Activated naive CD8-positive, alpha-beta T cell (primary cell): ENCODE results near the gene COPG2.
"Not testable (repeated sequence)": the region's sequence is repeated elsewhere in the genome, so short reads cannot be mapped to it uniquely, and the experiment has no call there.

Source experiments
- H3K27ac Mint-ChIP-seq: one replicate; pipeline ENCODE4 v1.8.0; 2021; ENCODE audit warnings: mixed read lengths
- H3K27me3 Mint-ChIP-seq: one replicate; pipeline ENCODE4 v1.8.0; 2021; ENCODE audit warnings: mixed read lengths
- H3K36me3 Mint-ChIP-seq: one replicate; pipeline ENCODE4 v1.8.0; 2021; ENCODE audit warnings: mixed read lengths
- H3K4me1 Mint-ChIP-seq: one replicate; pipeline ENCODE4 v1.8.0; 2021; ENCODE audit warnings: low read depth, mixed read lengths
- H3K4me3 Mint-ChIP-seq: one replicate; pipeline ENCODE4 v1.8.0; 2021; ENCODE audit warnings: mild to moderate bottlenecking, mixed read lengths
- H3K9me3 Mint-ChIP-seq: one replicate; pipeline ENCODE4 v1.8.0; 2021; ENCODE audit warnings: low read depth, mixed read lengths

Gene COPG2, protein sequence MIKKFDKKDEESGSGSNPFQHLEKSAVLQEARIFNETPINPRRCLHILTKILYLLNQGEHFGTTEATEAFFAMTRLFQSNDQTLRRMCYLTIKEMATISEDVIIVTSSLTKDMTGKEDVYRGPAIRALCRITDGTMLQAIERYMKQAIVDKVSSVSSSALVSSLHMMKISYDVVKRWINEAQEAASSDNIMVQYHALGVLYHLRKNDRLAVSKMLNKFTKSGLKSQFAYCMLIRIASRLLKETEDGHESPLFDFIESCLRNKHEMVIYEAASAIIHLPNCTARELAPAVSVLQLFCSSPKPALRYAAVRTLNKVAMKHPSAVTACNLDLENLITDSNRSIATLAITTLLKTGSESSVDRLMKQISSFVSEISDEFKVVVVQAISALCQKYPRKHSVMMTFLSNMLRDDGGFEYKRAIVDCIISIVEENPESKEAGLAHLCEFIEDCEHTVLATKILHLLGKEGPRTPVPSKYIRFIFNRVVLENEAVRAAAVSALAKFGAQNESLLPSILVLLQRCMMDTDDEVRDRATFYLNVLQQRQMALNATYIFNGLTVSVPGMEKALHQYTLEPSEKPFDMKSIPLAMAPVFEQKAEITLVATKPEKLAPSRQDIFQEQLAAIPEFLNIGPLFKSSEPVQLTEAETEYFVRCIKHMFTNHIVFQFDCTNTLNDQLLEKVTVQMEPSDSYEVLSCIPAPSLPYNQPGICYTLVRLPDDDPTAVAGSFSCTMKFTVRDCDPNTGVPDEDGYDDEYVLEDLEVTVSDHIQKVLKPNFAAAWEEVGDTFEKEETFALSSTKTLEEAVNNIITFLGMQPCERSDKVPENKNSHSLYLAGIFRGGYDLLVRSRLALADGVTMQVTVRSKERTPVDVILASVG

DNA sequence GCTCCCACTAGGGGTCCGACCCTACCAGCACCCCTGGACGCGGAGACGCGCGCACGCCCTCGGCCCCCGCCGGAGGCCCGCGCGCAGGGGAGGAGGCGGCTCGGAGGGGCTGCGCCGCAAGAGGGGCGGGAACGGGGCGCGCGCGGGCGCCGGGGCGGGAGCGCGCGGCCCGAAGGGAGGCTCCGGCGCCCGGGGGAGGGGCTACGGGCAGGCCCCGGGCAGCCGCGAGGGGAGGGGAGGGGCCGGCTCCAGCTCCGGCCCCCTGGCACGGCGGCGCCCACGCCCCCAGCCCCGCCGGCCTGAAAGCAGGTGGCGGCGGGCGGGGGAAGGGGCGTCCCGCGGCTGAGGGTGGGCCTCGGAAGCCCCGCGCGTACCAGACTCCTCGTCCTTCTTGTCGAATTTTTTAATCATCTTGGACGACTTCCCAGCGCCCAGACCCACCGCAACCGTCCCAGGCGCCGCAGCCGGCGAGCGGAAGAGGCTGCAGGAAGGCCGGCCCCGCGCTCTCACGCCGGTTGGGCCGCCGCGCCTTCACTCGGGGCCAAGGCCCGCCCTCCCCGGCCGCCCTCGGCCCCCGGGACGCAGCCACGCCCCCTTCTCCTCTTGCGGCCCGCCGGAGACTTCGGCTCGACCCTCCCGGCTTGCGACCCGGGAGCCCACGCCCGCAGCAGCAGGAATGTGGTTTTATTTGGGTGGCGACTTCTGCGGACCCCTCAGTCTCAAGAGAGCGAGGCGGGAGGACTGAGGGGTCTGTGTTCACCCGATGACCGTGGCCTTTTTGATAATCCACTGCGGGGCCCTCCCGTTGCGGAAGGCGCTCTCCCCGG is at the start of gene COPG2:
COPG2 (minus strand) TSS at position 491 of the 827 bp plus-strand sequence; CDS start at position 411, 80 bp downstream.
- peak within 1 kb of the TSS; percentile 85 for H3K27ac Mint-ChIP-seq
- peaks cover 15% of the 10 kb centered on the region for H3K4me1 Mint-ChIP-seq
- no peaks in the 10 kb centered on the region for H3K36me3 Mint-ChIP-seq
- no peaks in the 10 kb centered on the region for H3K9me3 Mint-ChIP-seq
- H3K27me3 Mint-ChIP-seq = peaks cover 3% of the 10 kb centered on the region
- H3K4me3 Mint-ChIP-seq = peak within 1 kb of the TSS; percentile 88

DNA sequence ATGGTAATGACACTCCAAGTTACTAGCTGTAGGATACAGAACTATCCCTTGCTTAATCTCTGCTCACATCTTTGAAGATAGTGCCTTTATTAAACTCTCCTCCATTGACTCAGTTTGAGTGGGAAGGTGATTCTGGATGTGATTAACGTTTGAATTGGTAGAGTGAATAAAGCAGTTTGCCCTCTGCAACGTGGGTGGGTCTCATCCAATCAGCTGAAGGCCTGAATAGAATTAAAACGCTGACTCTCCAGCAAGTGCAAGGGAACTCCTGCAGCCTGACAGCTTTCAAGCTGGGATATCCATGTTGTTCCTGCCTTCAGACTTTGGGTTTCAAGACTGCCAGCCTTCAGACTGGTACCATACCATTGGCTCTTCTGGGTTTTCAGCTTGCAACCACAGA is 43.9 kb upstream of the COPG2 start:
- Mint-ChIP-seq H3K27me3 (peaks cover 15% of the 10 kb centered on the region), H3K36me3 (no peaks in the 10 kb centered on the region), H3K4me3 (no peak overlapping the region), H3K27ac (no peak overlapping the region), H3K4me1 (no peaks in the 10 kb centered on the region), H3K9me3 (no peaks in the 10 kb centered on the region)

DNA sequence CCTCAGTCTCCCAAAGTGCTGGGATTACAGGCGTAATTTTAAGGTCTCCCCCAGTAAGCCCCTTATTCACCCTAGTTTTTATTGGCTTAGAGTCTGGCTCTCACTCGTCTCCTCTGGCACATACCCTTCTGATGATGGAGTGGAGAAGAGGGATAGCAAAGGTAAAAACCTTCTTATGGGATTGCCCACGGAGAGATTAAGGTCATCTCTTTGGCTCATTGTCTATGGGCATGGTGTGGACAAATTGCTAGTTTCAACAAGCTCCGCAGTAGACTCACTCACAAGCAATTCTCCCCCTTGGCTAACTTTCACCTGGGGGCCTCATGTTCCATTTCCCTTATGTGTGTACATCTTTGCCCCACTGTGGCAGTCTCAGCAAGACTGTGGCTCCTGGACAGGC is 40.2 kb upstream of the COPG2 start:
- Mint-ChIP-seq H3K27ac (no peak overlapping the region), H3K27me3 (peaks cover 20% of the 10 kb centered on the region), H3K4me3 (no peak overlapping the region), H3K36me3 (no peaks in the 10 kb centered on the region), H3K4me1 (no peaks in the 10 kb centered on the region), H3K9me3 (peaks cover 11% of the 10 kb centered on the region)

DNA sequence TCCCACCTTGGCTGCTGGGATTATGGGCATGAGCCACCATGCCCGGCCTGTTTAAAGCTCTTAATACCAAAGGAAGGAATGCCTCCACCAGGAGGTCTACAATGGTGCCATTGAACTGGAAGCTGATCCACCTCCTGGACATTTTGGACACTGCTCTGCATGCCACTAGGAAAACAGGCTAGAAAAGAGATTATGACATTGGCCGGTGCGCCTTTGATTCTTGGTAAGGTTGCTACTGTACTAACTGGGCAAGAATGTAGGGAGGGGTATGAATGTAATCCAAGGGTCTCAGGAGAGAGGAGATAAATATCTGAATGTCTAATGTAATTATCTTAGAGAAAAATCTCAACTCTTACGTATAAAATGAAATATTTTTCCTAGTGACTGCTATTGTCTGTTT is 39.5 kb upstream of the COPG2 start:
- Mint-ChIP-seq H3K4me3 (no peak overlapping the region), H3K9me3 (peaks cover 11% of the 10 kb centered on the region), H3K27ac (no peak overlapping the region), H3K4me1 (no peaks in the 10 kb centered on the region), H3K27me3 (peaks cover 20% of the 10 kb centered on the region), H3K36me3 (no peaks in the 10 kb centered on the region)

DNA sequence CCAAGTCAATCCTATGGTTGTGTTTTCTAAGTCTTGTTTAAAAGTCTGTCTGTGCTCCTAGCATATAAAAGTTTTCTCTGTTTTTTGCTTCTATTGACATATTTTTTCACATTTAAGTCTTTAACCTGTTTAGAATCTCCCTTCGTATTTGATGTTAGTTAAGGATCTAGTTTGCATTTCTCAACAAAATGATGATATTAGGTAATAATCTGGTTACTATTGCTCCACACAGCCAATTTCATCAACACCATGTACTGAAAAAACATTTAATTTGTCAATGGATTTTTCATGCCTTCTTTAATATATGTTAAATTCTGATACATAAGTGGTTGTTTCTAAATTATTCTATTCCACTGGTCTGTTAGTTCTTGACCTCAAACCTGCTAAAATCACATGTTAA is 35.3 kb upstream of the COPG2 start:
- no peak overlapping the region for H3K27ac Mint-ChIP-seq
- peaks cover 11% of the 10 kb centered on the region for H3K9me3 Mint-ChIP-seq
- H3K4me1 Mint-ChIP-seq = no peaks in the 10 kb centered on the region
- H3K4me3 Mint-ChIP-seq = no peak overlapping the region
- no peaks in the 10 kb centered on the region for H3K36me3 Mint-ChIP-seq
- H3K27me3 Mint-ChIP-seq = peaks cover 14% of the 10 kb centered on the region

DNA sequence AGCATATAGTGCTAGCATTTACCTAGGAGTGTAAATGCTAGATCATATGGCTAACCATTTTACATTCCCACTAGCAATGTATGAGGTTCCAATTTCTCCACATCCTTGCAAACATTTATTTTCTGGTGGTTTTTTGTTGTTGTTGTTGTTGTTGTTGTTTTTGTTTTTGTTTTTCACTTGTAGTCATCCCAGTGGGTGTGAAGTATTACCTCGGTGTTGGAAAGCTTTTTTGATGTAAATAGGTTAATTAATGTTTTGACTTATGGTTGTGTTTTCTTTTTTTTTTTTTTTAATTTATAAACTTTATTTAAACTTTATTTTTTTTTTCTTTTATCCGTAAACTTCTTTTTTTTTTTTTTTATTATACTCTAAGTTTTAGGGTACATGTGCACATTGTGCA is 33.1 kb upstream of the COPG2 start:
- Mint-ChIP-seq H3K36me3 (no peaks in the 10 kb centered on the region), H3K9me3 (peaks cover 4% of the 10 kb centered on the region), H3K27me3 (peaks cover 4% of the 10 kb centered on the region), H3K4me1 (no peaks in the 10 kb centered on the region), H3K4me3 (no peak overlapping the region), H3K27ac (no peak overlapping the region)

DNA sequence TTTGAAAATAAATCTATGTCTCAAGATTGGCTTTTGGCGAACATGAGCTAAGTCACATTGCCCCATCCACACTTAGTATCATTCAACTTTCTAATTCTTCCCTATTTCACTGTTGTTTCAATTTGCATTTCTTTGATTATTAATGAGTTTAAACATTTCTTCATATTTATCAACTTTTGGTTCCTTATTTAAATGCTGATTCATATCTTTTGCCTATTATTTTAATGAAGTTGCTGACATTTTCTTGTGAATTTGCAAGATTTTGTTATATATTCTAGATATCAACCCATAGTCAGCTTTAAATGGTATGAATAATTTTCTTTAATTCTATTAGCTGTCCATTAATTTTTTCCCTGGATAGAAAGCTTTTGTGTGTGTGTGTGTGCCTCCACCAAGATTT is 32.2 kb upstream of the COPG2 start:
- Mint-ChIP-seq H3K4me1 (no peaks in the 10 kb centered on the region), H3K27ac (no peak overlapping the region), H3K36me3 (no peaks in the 10 kb centered on the region), H3K4me3 (no peak overlapping the region), H3K27me3 (peaks cover 2% of the 10 kb centered on the region), H3K9me3 (no peaks in the 10 kb centered on the region)

DNA sequence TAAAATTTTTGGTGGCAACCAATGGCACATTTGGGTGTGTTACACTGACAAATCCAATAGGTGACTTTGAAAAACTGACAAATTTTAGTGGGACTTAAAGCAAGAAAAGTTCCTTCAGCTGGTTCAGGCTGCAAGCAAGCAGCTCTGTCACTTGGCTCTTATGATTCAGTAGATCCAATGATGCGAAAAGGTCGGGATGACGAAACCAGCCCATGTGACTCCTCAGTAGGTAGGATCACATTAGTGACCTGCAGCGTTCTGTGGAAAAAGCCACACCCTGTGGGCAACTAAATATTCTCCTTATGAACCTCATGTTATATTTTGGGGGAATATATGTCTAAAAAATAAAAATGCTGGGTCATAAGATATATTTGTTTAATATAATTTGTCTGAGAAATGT is 31.1 kb upstream of the COPG2 start:
- H3K4me3 Mint-ChIP-seq = no peak overlapping the region
- H3K36me3 Mint-ChIP-seq = no peaks in the 10 kb centered on the region
- peaks cover 2% of the 10 kb centered on the region for H3K27me3 Mint-ChIP-seq
- no peak overlapping the region for H3K27ac Mint-ChIP-seq
- H3K9me3 Mint-ChIP-seq = no peaks in the 10 kb centered on the region
- H3K4me1 Mint-ChIP-seq = no peaks in the 10 kb centered on the region

DNA sequence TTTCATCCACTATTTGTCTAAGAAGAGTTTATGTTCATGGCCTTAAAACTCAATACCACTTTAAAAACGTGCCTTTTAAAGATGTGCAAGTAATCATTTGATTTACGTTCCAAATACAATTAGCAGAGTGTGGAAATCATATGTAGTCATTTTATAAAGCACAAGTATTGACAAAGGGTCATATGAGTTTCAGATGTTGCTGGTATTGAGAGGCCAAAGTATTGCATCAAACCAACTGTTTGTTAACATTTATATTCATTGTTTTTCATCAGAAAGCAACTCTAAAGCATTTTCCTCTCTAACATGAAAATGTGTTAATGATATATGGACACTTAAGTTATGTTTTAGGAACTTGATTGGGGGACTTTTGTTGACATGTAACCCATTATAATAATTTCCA is 29.3 kb upstream of the COPG2 start:
- peaks cover 2% of the 10 kb centered on the region for H3K27me3 Mint-ChIP-seq
- H3K4me1 Mint-ChIP-seq = no peaks in the 10 kb centered on the region
- no peaks in the 10 kb centered on the region for H3K9me3 Mint-ChIP-seq
- H3K4me3 Mint-ChIP-seq = no peak overlapping the region
- no peak overlapping the region for H3K27ac Mint-ChIP-seq
- H3K36me3 Mint-ChIP-seq = no peaks in the 10 kb centered on the region

DNA sequence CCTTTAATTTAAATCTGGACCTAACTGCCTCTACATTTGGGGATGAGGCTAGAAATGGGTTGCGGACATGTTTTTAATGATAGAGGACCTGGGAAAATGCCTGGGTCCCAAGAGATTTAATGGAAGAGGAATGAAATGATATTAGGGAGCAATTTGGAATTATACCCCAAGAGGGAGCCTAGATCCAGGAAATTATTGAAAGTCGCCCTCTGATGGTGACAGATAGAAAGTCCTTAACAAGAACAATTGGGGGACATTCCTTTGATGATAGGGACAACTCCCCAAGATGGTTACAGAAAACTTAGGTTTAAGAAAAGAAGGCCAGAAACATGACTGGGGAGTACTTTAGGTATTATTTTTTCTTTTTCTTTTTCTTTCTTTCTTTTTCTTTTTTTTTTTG is 27.3 kb upstream of the COPG2 start:
- no peaks in the 10 kb centered on the region for H3K27me3 Mint-ChIP-seq
- H3K9me3 Mint-ChIP-seq = peaks cover 14% of the 10 kb centered on the region
- H3K4me3 Mint-ChIP-seq = no peak overlapping the region
- peaks cover 4% of the 10 kb centered on the region for H3K36me3 Mint-ChIP-seq
- H3K4me1 Mint-ChIP-seq = no peaks in the 10 kb centered on the region
- no peak overlapping the region for H3K27ac Mint-ChIP-seq

DNA sequence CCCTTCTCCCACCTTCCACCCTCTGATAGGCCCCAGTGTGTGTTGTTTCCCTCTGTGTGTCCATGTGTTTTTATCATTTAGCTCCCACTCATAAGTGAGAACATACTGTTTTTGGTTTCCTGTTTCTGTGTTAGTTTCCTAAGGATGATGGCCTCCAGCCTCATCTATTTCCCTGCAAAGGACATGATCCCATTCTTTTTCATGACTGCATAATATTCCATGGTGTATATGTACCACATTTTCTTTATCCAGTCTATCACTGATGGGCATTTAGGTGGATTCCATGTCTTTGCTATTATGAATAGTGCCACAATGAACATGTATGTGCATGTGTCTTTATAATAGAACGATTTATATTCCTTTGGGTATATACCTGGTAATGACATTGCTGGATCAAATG is 23.8 kb upstream of the COPG2 start:
- not testable (repeated sequence) for H3K4me1 Mint-ChIP-seq, H3K27ac Mint-ChIP-seq, H3K27me3 Mint-ChIP-seq, H3K4me3 Mint-ChIP-seq, H3K36me3 Mint-ChIP-seq
- peaks cover 14% of the 10 kb centered on the region for H3K9me3 Mint-ChIP-seq

DNA sequence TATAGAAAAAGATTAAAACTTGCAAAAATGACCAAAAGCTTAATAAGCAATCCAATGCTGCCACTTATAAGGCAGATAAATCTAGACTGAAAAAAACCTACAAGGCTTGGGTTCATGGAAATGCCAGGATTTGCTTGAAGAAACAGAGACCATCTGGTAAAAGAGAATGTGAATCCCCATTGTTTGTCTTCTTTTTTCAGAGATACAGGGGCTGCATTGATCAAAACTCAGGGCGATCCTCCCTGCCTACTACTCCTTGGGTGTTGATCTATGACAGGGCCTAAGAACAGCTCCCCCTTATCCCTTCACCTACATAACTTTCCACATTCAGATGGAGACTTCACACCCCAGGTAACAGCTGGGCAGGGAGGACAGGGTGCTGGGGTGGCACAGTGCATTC is 21.1 kb upstream of the COPG2 start:
- no peaks in the 10 kb centered on the region for H3K27me3 Mint-ChIP-seq
- no peaks in the 10 kb centered on the region for H3K4me1 Mint-ChIP-seq
- no peak overlapping the region for H3K27ac Mint-ChIP-seq
- peaks cover 4% of the 10 kb centered on the region for H3K36me3 Mint-ChIP-seq
- H3K4me3 Mint-ChIP-seq = no peak overlapping the region
- H3K9me3 Mint-ChIP-seq = peaks cover 18% of the 10 kb centered on the region

DNA sequence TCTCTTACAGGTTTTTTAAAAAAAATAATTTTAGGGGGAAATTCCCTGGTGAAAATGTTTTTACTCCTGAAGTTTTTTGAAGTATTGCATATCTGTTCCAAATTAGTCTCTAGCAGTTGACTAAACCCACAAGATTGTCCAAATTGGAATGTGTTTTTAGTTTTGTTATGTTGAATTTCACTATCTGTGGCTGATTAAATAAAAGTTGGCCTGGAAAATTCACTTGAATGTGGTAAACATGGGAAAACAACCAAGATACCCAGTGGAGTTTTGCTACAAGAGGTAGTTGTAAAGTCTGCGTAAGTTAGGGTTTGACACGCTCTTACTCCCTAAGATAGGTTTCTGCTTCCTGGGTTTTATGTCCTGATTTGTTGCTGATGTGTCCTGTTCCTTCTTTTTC is 14.5 kb upstream of the COPG2 start:
- Mint-ChIP-seq H3K9me3 (peaks cover 4% of the 10 kb centered on the region), H3K27ac (no peak overlapping the region), H3K27me3 (no peaks in the 10 kb centered on the region), H3K4me1 (no peaks in the 10 kb centered on the region), H3K36me3 (no peaks in the 10 kb centered on the region), H3K4me3 (no peak overlapping the region)

DNA sequence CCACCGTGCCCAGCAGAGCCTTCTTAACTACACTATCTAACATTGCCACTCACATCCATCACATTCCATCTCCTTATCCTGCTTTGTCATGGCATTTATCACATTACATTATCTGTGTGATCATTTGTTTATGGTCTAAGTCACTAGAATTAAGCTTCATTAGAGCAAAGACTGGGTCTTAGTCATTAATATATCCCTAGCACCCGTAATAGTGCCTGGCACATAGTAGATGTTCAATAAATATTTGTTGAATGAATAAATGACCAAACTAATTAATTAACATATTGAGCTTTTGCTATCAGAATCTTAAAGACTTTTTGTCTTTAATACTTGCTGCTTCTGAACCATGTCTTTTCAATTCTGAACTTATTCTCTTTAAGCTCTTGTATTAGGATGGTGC is 5.9 kb upstream of the COPG2 start:
- no peaks in the 10 kb centered on the region for H3K9me3 Mint-ChIP-seq

DNA sequence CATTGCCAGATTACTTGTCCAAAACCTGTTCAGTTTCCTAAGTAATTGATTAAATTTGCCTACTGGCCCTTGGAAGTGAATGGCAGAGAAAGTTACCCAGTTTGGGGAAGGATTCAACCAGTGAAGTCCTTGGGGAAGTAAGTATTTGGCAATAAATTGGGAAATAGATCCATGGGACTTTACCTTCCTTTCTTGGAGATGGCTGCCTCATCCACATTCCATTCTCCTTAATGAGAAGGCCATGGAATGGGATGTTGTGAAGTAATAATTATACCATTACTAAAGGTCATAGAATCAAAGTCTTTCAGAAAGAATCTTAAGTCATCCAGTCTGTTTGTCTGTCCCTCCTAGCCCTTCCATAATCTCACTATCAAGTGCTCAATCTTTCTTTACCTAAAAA is 4.5 kb upstream of the COPG2 start:
- H3K27ac Mint-ChIP-seq = no peak overlapping the region
- peaks cover 3% of the 10 kb centered on the region for H3K27me3 Mint-ChIP-seq

More for the DNA sequence above, 5.9 kb upstream of the COPG2 start:
- H3K27me3 Mint-ChIP-seq = peaks cover 3% of the 10 kb centered on the region
- H3K36me3 Mint-ChIP-seq = no peaks in the 10 kb centered on the region
- H3K4me3 Mint-ChIP-seq = no peak overlapping the region
- H3K4me1 Mint-ChIP-seq = peaks cover 1% of the 10 kb centered on the region
- H3K27ac Mint-ChIP-seq = no peak overlapping the region

More for the DNA sequence above, 4.5 kb upstream of the COPG2 start:
- Mint-ChIP-seq H3K36me3 (no peaks in the 10 kb centered on the region), H3K4me1 (peaks cover 6% of the 10 kb centered on the region), H3K9me3 (no peaks in the 10 kb centered on the region), H3K4me3 (no peak overlapping the region)
